Activated CD4-positive, alpha-beta memory T cell treated with anti-CD3 and anti-CD28 coated beads, Interleukin-2, amount 10 ng/mL, durations not matched to agents 7 days and 5 days (primary cell): ENCODE measurements around the gene PGM5. TPM values are rescaled to one million over a fixed set of nuclear protein-coding genes. Genes with fewer than 3 reads are reported as not detected.

Experiments
- CTCF ChIA-PET: fragments of 350-600 bp; sonication (Branson Sonifier 250); formaldehyde crosslinking; loops from one replicate; lab custom pipeline; 2021; ENCODE audit warnings: antibody characterized with exemption, inconsistent platforms; lab: Charles Lee
- POLR2A ChIA-PET: fragments of 350-600 bp; sonication (Branson Sonifier 250); formaldehyde crosslinking; loops from one replicate; lab custom pipeline; 2021; ENCODE audit warnings: antibody characterized with exemption; lab: Charles Lee
- DNase-seq: peaks from one replicate; pipeline ENCODE4 v3.0.0-alpha.2; 2020
- H3K27ac Mint-ChIP-seq: one replicate; pipeline ENCODE4 v1.8.0; 2021; ENCODE audit warnings: mild to moderate bottlenecking, mixed read lengths
- H3K27me3 Mint-ChIP-seq: one replicate; pipeline ENCODE4 v1.8.0; 2021; ENCODE audit warnings: mixed read lengths
- H3K36me3 Mint-ChIP-seq: one replicate; pipeline ENCODE4 v1.8.0; 2021; ENCODE audit warnings: low read depth, mixed read lengths
- H3K4me1 Mint-ChIP-seq: one replicate; pipeline ENCODE4 v1.8.0; 2021; ENCODE audit warnings: mixed read lengths
- H3K4me3 Mint-ChIP-seq: one replicate; pipeline ENCODE4 v1.8.0; 2021; ENCODE audit warnings: mild to moderate bottlenecking, mixed read lengths
- H3K9me3 Mint-ChIP-seq: one replicate; pipeline ENCODE4 v1.8.0; 2021; ENCODE audit warnings: mixed read lengths
- total RNA-seq, 2 experiments: library from RNA; stranded (reverse); gene quantifications; one replicate each; pipeline ENCODE4 v1.2.3, GENCODE V29; 2021

The PGM5 gene
- total RNA-seq, 2 experiments from 2014 or later: not detected

GRCh38 chr9:68428481-68428880, 72.1 kb downstream of the PGM5 start:
- DNase-seq: no peak
- H3K4me3 Mint-ChIP-seq: no peak overlapping the region
- no peaks in the 10 kb centered on the region for H3K36me3 Mint-ChIP-seq
- ChIA-PET CTCF (no interaction called here), POLR2A (no interaction called here)
- no peaks in the 10 kb centered on the region for H3K4me1 Mint-ChIP-seq
- no peak overlapping the region for H3K27ac Mint-ChIP-seq
- peaks cover 2% of the 10 kb centered on the region for H3K27me3 Mint-ChIP-seq
- H3K9me3 Mint-ChIP-seq: no peaks in the 10 kb centered on the region

GRCh38 chr9:68429631-68430030, 73.2 kb downstream of the PGM5 start:
- no peak overlapping the region for H3K4me3 Mint-ChIP-seq
- ChIA-PET POLR2A (no interaction called here), CTCF (interaction anchor here (0.8 kb wide), 1 partner anchor 13 kb away, joined by 3 read pairs; no protein-coding TSS in a partner anchor)
- no peak for DNase-seq
- H3K4me1 Mint-ChIP-seq: no peaks in the 10 kb centered on the region
- H3K27ac Mint-ChIP-seq: no peak overlapping the region
- no peaks in the 10 kb centered on the region for H3K9me3 Mint-ChIP-seq
- peaks cover 2% of the 10 kb centered on the region for H3K27me3 Mint-ChIP-seq
- H3K36me3 Mint-ChIP-seq: no peaks in the 10 kb centered on the region

GRCh38 chr9:68431307-68431706, 74.9 kb downstream of the PGM5 start:
- ChIA-PET POLR2A (no interaction called here), CTCF (no interaction called here)
- H3K4me3 Mint-ChIP-seq: no peak overlapping the region
- H3K9me3 Mint-ChIP-seq: no peaks in the 10 kb centered on the region
- H3K36me3 Mint-ChIP-seq: no peaks in the 10 kb centered on the region
- H3K27me3 Mint-ChIP-seq: no peaks in the 10 kb centered on the region
- no peak overlapping the region for H3K27ac Mint-ChIP-seq
- no peaks in the 10 kb centered on the region for H3K4me1 Mint-ChIP-seq
- DNase-seq: no peak

- no peaks in the 10 kb centered on the region for H3K36me3 Mint-ChIP-seq
- ChIA-PET POLR2A (no interaction called here), CTCF (no interaction called here)
- no peak overlapping the region for H3K27ac Mint-ChIP-seq
- no peaks in the 10 kb centered on the region for H3K4me1 Mint-ChIP-seq
- H3K27me3 Mint-ChIP-seq: peaks cover 5% of the 10 kb centered on the region
- H3K4me3 Mint-ChIP-seq: no peak overlapping the region
- no peak for DNase-seq
- no peaks in the 10 kb centered on the region for H3K9me3 Mint-ChIP-seq
These were observed 77.2 kb downstream of the PGM5 start for GRCh38 chr9:68433531-68434110.

- Mint-ChIP-seq H3K4me3 (no peak overlapping the region), H3K9me3 (peaks cover 3% of the 10 kb centered on the region), H3K27me3 (peaks cover 5% of the 10 kb centered on the region), H3K27ac (no peak overlapping the region), H3K4me1 (no peaks in the 10 kb centered on the region), H3K36me3 (no peaks in the 10 kb centered on the region)
- ChIA-PET CTCF (no interaction called here), POLR2A (no interaction called here)
- no peak for DNase-seq
These were observed 81.4 kb downstream of the PGM5 start for GRCh38 chr9:68437785-68438184.

- ChIA-PET POLR2A (no interaction called here), CTCF (no interaction called here)
- Mint-ChIP-seq H3K36me3 (no peaks in the 10 kb centered on the region), H3K4me1 (no peaks in the 10 kb centered on the region), H3K27me3 (no peaks in the 10 kb centered on the region), H3K4me3 (no peak overlapping the region), H3K9me3 (peaks cover 3% of the 10 kb centered on the region), H3K27ac (no peak overlapping the region)
- no peak for DNase-seq
These were observed 87.2 kb downstream of the PGM5 start for GRCh38 chr9:68443624-68444023.

- Mint-ChIP-seq H3K27me3 (no peaks in the 10 kb centered on the region), H3K9me3 (no peaks in the 10 kb centered on the region), H3K4me1 (no peaks in the 10 kb centered on the region), H3K27ac (no peak overlapping the region), H3K4me3 (no peak overlapping the region), H3K36me3 (no peaks in the 10 kb centered on the region)
- no peak for DNase-seq
- POLR2A ChIA-PET: no interaction called here
- CTCF ChIA-PET: no interaction called here
These were observed 90.4 kb downstream of the PGM5 start for GRCh38 chr9:68446836-68447235.

GRCh38 chr9:68447611-68448010, 91.2 kb downstream of the PGM5 start:
- Mint-ChIP-seq H3K27ac (no peak overlapping the region), H3K36me3 (no peaks in the 10 kb centered on the region), H3K9me3 (no peaks in the 10 kb centered on the region), H3K4me3 (no peak overlapping the region), H3K27me3 (no peaks in the 10 kb centered on the region), H3K4me1 (no peaks in the 10 kb centered on the region)
- POLR2A ChIA-PET: no interaction called here
- CTCF ChIA-PET: no interaction called here
- no peak for DNase-seq

- Mint-ChIP-seq H3K4me3 (no peak overlapping the region), H3K36me3 (no peaks in the 10 kb centered on the region), H3K9me3 (no peaks in the 10 kb centered on the region), H3K27me3 (no peaks in the 10 kb centered on the region), H3K27ac (no peak overlapping the region), H3K4me1 (no peaks in the 10 kb centered on the region)
- ChIA-PET CTCF (no interaction called here), POLR2A (no interaction called here)
- no peak for DNase-seq
These were observed 98.3 kb downstream of the PGM5 start for GRCh38 chr9:68454579-68455334.

- Mint-ChIP-seq H3K27ac (no peak overlapping the region), H3K4me1 (no peaks in the 10 kb centered on the region), H3K27me3 (no peaks in the 10 kb centered on the region), H3K9me3 (no peaks in the 10 kb centered on the region), H3K36me3 (no peaks in the 10 kb centered on the region), H3K4me3 (no peak overlapping the region)
- no peak for DNase-seq
- ChIA-PET POLR2A (no interaction called here), CTCF (no interaction called here)
These were observed 99.0 kb downstream of the PGM5 start for GRCh38 chr9:68455451-68455850.

GRCh38 chr9:68457803-68458202, 101.4 kb downstream of the PGM5 start:
- no peak for DNase-seq
- Mint-ChIP-seq H3K27me3 (peaks cover 2% of the 10 kb centered on the region), H3K4me1 (no peaks in the 10 kb centered on the region), H3K9me3 (no peaks in the 10 kb centered on the region), H3K4me3 (no peak overlapping the region), H3K27ac (no peak overlapping the region), H3K36me3 (no peaks in the 10 kb centered on the region)
- POLR2A ChIA-PET: no interaction called here
- CTCF ChIA-PET: interaction anchor here (1.0 kb wide), 1 partner anchor 102 kb away, joined by 4 read pairs; no protein-coding TSS in a partner anchor

GRCh38 chr9:68458918-68459317, 102.5 kb downstream of the PGM5 start:
- POLR2A ChIA-PET: no interaction called here
- DNase-seq: no peak
- CTCF ChIA-PET: no interaction called here
- no peak overlapping the region for H3K27ac Mint-ChIP-seq
- no peaks in the 10 kb centered on the region for H3K4me1 Mint-ChIP-seq
- H3K36me3 Mint-ChIP-seq: no peaks in the 10 kb centered on the region
- H3K27me3 Mint-ChIP-seq: peaks cover 2% of the 10 kb centered on the region
- no peak overlapping the region for H3K4me3 Mint-ChIP-seq
- H3K9me3 Mint-ChIP-seq: no peaks in the 10 kb centered on the region

GRCh38 chr9:68462105-68462775, 105.8 kb downstream of the PGM5 start:
- POLR2A ChIA-PET: no interaction called here
- no peaks in the 10 kb centered on the region for H3K9me3 Mint-ChIP-seq
- no peak for DNase-seq
- H3K4me3 Mint-ChIP-seq: no peak overlapping the region
- peaks cover 3% of the 10 kb centered on the region for H3K27me3 Mint-ChIP-seq
- no peaks in the 10 kb centered on the region for H3K36me3 Mint-ChIP-seq
- no peak overlapping the region for H3K27ac Mint-ChIP-seq
- H3K4me1 Mint-ChIP-seq: no peaks in the 10 kb centered on the region
- CTCF ChIA-PET: no interaction called here
